ENCODE results near the gene ATP8B3.

- TF ChIP-seq CTCF (IDR thresholded peaks at IDR 0.05; ENCODE audit: insufficient read depth, low read length, poor library complexity, severe bottlenecking) (no peak), EZH2phosphoT487 (conservative IDR thresholded peaks at IDR 0.05; ENCODE audit: low read length) (no peak)
Measured at GRCh38 chr19:1791879-1792278, 20.2 kb downstream of the ATP8B3 start.

All from SU-DHL-6 (cell line).